ENCODE results near the gene PRKAR2B.

PRKAR2B gene

DNA sequence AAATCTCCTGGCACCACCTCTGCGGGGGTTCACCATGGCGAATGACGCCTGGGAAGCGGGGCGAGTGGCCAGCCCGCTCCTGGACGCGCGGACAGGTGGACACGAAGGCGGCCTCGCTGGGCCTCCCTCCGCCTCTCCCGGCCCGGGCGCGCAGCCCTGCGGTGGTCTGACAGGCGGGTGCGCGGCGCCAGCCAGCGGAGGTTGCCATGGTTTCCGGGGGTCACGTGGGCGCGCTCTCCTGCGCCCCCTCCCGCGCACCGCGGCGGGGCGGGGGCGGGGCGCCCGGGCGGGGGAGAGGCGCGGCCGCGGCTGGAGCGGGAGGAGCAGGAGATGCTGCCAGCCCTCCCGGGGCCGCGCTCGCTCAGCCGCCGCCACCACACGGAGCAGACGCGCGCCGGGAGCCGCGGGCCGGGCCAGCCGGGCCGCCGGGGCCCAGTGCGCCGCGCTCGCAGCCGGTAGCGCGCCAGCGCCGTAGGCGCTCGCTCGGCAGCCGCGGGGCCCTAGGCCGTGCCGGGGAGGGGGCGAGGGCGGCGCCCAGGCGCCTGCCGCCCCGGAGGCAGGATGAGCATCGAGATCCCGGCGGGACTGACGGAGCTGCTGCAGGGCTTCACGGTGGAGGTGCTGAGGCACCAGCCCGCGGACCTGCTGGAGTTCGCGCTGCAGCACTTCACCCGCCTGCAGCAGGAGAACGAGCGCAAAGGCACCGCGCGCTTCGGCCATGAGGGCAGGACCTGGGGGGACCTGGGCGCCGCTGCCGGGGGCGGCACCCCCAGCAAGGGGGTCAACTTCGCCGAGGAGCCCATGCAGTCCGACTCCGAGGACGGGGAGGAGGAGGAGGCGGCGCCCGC lies at the start of gene PRKAR2B:
PRKAR2B (plus strand) TSS at position 359 of the 848 bp plus-strand sequence; CDS start at position 562, 203 bp downstream.
- TF ChIP-seq ZFX (IDR thresholded peaks at IDR 0.05; ENCODE audit: borderline replicate concordance) = no peak
- TF ChIP-seq, protein P1, sequence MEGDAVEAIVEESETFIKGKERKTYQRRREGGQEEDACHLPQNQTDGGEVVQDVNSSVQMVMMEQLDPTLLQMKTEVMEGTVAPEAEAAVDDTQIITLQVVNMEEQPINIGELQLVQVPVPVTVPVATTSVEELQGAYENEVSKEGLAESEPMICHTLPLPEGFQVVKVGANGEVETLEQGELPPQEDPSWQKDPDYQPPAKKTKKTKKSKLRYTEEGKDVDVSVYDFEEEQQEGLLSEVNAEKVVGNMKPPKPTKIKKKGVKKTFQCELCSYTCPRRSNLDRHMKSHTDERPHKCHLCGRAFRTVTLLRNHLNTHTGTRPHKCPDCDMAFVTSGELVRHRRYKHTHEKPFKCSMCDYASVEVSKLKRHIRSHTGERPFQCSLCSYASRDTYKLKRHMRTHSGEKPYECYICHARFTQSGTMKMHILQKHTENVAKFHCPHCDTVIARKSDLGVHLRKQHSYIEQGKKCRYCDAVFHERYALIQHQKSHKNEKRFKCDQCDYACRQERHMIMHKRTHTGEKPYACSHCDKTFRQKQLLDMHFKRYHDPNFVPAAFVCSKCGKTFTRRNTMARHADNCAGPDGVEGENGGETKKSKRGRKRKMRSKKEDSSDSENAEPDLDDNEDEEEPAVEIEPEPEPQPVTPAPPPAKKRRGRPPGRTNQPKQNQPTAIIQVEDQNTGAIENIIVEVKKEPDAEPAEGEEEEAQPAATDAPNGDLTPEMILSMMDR (IDR thresholded peaks at IDR 0.05) = peak; percentile 45
- peak within 1 kb of the TSS; percentile 55 for H3K27ac ChIP-seq

DNA sequence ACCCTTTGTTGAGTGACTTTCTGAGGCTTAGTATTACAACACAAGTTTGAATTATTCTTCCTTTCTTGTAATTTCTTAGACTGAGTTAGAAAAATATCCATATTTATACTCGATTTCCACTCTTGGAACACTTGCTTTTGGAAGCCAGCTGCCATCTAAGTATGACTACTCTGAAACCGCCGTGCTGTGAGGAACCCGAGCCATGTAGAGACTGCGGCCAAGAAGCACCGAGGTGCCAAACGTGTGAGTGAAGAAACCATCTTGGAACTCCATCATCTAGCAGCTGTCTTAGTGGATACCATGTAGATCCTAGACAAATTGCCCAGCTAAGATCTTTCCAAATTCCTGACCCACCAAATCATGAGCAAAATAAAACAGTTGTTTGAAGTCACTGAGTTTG lies 49.7 kb upstream of the PRKAR2B start:
- no peak for TF ChIP-seq ZFX (IDR thresholded peaks at IDR 0.05; ENCODE audit: borderline replicate concordance)
- TF ChIP-seq, protein P1 (IDR thresholded peaks at IDR 0.05) = no peak
- H3K27ac ChIP-seq = no peak overlapping the region

DNA sequence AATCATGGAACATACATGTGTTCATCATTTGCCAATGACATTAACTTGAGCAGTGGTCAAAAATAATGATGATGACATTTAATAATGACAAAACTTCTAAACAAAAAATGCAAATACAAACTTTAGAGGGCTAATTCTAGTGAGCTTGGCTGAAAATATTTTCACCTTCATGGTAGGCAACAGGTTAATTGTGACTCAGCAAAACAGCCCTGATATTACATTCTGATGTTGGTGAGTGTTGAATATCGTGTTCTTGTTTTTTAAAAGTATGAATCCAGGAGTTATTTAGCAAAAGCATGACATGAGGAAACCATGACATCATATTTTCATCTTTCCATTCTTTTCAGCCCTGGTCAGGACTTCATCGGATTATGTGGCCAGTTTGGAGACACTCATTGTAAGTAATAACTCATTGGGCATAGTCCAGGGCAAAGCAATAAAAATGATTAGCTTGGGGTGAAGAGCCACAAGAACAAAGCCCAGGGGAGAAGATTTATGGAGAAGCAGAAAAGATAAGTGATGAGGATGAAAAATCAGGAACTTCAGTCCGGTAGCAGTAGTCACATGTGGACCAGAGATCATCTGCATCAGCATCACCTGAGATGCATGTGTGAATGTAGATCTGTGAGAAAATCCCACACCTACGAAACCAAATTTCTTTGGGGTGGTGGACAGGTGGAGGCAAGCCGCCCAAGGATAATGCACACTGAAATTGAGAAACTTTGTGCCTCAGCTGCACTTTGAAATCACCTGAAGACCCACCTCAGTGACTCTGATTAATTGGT lies 46.8 kb upstream of the PRKAR2B start:
- no peak for TF ChIP-seq ZFX (IDR thresholded peaks at IDR 0.05; ENCODE audit: borderline replicate concordance)
- TF ChIP-seq, protein P1 (IDR thresholded peaks at IDR 0.05) = no peak
- H3K27ac ChIP-seq = no peak overlapping the region

DNA sequence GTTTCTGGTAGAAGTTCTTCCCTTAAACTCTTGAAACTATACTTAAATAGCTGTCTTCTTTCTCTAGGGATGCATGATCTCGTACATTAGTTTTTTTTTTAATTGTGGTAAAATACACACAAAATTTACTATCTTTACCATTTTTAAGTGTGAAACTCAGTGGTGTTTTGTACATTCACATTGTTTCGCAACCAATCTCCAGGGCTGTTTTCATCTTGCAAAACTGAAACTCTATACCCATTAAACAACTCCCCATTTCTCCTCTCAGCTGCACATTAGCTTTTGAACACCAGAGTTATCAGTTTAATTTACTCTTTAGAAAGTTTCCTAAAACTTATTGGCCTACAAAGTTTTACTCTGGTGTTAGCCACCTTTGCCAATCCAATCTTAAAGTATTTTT lies 45.5 kb upstream of the PRKAR2B start:
- H3K27ac ChIP-seq = no peak overlapping the region
- TF ChIP-seq, protein P1 (IDR thresholded peaks at IDR 0.05) = no peak
- no peak for TF ChIP-seq ZFX (IDR thresholded peaks at IDR 0.05; ENCODE audit: borderline replicate concordance)

- H3K27ac ChIP-seq = no peak overlapping the region
- no peak for TF ChIP-seq ZFX (IDR thresholded peaks at IDR 0.05; ENCODE audit: borderline replicate concordance)
- TF ChIP-seq, protein P1 (IDR thresholded peaks at IDR 0.05) = no peak
These were observed 43.0 kb upstream of the PRKAR2B start for GRCh38 chr7:107001490-107001889.

- TF ChIP-seq ZFX (IDR thresholded peaks at IDR 0.05; ENCODE audit: borderline replicate concordance) = no peak
- TF ChIP-seq, protein P1 (IDR thresholded peaks at IDR 0.05) = no peak
- no peak overlapping the region for H3K27ac ChIP-seq
These were observed 42.4 kb upstream of the PRKAR2B start for GRCh38 chr7:107002126-107002525.
